GM12872 (cell line): ENCODE data around the gene ANKRD50.

Experiments used
- TF ChIP-seq, protein P1 (sequence below): IDR thresholded peaks from 3 replicates; pipeline ENCODE4 v1.5.1; 2011; ENCODE audit warnings: low read depth, mild to moderate bottlenecking, low read length, moderate library complexity; ENCODE audit not compliant: insufficient read depth

Gene ANKRD50

DNA sequence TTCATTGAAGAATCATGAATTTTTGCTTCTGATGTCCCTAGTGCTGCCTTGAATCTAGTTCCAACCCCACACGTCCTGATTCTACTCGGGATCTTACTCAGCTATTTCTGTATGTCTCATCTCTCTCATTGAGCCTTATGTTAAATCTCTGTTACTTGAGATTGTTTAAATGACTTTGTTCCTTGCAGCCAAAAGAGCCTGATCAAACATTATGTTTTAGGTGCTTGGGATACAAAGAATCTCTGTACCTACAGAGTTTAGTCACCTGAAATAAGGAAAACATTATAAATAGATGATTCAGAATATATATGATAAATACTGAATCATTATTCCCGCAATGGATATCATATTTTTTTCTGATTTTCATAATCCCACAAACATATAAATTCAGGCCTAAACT, 13.7 kb upstream of the ANKRD50 start:
- TF ChIP-seq, protein P1, sequence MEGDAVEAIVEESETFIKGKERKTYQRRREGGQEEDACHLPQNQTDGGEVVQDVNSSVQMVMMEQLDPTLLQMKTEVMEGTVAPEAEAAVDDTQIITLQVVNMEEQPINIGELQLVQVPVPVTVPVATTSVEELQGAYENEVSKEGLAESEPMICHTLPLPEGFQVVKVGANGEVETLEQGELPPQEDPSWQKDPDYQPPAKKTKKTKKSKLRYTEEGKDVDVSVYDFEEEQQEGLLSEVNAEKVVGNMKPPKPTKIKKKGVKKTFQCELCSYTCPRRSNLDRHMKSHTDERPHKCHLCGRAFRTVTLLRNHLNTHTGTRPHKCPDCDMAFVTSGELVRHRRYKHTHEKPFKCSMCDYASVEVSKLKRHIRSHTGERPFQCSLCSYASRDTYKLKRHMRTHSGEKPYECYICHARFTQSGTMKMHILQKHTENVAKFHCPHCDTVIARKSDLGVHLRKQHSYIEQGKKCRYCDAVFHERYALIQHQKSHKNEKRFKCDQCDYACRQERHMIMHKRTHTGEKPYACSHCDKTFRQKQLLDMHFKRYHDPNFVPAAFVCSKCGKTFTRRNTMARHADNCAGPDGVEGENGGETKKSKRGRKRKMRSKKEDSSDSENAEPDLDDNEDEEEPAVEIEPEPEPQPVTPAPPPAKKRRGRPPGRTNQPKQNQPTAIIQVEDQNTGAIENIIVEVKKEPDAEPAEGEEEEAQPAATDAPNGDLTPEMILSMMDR, result no peak

DNA sequence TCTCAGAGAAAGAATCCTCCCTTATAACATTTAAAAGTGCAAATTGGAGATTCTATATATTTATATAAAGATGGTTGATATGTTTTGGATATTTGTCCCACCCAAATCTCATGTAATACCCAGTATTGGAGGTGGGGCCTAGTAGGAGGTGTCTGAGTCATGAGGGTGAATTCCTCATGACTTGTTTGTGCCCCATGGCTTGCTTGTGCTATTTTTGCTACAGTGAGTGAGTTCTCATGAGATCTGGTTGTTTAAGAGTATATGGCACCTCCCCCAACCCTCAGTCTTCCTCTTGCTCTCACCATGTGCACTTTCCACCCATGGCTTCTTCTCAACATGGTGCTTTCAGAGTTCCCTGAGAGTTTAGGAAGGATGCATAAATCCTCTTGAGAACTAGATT, 9.5 kb upstream of the ANKRD50 start:
- TF ChIP-seq, protein P1, result no peak

DNA sequence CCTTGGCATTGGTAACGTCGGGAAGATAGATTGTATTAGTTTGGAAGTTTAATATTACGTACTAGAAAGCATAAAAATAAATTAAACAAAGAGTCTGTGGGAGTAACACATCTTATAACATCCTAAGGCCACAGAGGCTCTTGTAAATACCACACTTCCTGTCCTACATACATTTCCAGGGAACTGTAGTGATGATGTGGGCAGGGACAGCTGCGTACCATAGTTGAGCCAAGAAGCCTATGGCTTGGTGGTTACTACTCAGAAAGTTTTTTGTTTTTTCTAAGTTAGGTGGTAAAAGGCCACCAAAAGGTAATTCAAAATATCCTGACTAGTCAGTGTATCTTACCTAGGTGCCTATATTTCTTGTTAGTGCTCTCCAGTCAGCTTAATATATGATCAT, 4.6 kb upstream of the ANKRD50 start:
- TF ChIP-seq, protein P1, result no peak

GRCh38 chr4:124713185-124713592, 657 bp upstream of the ANKRD50 start:
- TF ChIP-seq, protein P1, result peak; percentile 55

DNA sequence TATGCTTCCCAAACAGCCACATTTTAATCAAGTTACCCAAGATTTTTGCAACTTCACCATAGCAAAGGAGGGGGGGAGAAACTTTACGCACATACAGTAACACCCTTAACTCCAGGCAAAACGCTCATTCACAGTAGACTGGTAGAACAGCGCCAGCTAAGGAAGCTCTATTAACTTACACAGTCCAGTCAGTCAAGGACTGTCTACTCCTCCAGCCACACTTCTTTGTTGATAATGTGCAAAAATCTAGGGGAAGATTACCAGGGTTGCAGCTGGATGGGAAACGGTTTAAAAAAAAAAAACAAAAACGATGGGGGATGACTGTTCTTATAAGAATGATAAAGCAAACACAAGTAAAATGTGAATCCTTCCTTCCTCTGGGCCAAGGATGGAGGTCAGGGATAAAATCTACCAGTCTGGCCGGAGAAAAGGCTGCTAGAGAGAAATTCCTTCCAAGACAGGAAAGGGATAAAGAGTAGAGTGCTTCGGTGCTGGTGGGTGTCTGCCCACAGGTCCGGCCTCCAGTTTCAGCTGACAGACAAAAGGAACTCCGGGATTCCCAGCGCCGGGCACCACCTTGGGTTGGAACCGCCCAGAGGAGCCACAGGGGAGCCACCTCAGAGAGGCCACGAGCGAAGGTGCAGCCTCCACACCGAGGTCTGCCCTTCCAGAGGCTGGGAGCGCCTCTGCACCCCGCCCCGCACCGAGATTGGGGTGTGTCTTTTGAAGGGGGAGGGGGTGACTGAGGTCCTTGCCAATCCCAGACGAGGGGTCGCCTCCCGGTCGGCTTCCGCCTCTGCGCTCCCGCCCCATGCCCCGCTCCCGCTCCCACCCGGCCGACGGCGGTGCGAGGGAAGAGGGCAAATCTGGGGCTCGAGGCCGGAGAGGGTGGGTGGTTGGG, 811 bp downstream of the ANKRD50 start:
- TF ChIP-seq, protein P1, result 0 out of 3 replicates have a peak, but pooled peaks have one; percentile 6

GRCh38 chr4:124710911-124711310, 1.6 kb downstream of the ANKRD50 start:
- TF ChIP-seq, protein P1, result no peak

DNA sequence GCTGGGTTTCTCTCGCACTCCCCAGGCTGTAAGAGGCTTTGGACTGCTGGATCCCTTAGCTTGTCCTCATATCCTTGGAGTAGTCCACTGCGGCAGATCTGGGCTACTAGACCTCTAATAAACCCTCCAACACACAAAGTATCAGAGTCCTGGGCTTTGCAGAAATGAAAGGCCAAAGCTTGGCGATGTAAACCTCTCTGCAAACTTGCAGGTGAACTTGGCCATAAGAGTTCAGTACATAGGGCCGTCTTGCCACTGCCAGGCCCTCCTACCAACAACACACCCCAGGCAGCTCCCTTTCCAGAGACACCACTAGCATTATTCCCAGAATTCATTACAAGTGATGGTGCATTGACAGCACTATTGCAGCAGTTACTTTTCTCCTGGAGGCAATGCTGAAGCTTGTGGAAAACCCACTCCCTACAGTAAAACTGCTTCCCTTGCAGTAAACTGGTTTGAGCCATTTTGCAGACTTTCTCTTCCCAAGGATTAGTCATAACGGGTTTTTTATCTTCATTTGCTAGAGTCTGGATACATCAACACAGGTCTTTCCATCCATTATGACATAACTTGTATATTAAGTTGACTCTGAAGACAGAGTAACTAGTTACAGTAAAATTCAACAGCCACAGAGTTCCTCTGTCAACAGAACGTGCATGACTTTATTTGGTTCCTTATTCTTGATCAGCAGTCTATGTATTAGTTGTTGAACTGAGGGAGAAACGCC, 2.4 kb downstream of the ANKRD50 start:
- TF ChIP-seq, protein P1, result no peak
